ENCODE data around the gene CHCHD3. TPM values are rescaled to one million over a fixed set of nuclear protein-coding genes. Genes with fewer than 3 reads are reported as not detected.

The CHCHD3 gene
- total and polyA plus RNA-seq, 9 of the 15 experiments (the other 6 are each of a cell fraction or from before 2014, with no cell fraction given) = 66.2 to 279 (median 204) TPM

DNA sequence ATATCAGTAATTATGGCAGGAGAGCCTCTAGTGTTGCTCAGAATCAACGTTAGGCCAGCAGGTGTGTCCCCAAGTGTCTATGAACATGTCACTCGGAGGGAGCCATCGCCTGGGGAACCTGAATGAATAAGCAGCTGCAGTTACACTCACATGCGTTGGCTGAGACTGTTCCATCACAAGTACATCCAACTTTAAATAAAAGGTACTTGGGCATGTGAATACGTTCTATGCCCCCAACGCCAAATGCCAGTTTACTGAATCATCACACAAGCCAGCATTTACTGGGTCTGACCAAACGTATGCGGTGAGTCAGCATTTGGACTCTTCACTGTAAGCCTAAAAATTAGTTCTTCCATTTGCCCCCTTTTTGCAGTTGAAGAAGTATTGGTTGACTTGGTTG, 298.1 kb downstream of the CHCHD3 start (continued):
- TF ChIP-seq, protein P1, sequence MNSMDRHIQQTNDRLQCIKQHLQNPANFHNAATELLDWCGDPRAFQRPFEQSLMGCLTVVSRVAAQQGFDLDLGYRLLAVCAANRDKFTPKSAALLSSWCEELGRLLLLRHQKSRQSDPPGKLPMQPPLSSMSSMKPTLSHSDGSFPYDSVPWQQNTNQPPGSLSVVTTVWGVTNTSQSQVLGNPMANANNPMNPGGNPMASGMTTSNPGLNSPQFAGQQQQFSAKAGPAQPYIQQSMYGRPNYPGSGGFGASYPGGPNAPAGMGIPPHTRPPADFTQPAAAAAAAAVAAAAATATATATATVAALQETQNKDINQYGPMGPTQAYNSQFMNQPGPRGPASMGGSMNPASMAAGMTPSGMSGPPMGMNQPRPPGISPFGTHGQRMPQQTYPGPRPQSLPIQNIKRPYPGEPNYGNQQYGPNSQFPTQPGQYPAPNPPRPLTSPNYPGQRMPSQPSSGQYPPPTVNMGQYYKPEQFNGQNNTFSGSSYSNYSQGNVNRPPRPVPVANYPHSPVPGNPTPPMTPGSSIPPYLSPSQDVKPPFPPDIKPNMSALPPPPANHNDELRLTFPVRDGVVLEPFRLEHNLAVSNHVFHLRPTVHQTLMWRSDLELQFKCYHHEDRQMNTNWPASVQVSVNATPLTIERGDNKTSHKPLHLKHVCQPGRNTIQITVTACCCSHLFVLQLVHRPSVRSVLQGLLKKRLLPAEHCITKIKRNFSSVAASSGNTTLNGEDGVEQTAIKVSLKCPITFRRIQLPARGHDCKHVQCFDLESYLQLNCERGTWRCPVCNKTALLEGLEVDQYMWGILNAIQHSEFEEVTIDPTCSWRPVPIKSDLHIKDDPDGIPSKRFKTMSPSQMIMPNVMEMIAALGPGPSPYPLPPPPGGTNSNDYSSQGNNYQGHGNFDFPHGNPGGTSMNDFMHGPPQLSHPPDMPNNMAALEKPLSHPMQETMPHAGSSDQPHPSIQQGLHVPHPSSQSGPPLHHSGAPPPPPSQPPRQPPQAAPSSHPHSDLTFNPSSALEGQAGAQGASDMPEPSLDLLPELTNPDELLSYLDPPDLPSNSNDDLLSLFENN (IDR thresholded peaks at IDR 0.05; ENCODE audit: low read depth in 2 of 2, low read length in 2 of 2) = no peak
- TF ChIP-seq, protein P2, sequence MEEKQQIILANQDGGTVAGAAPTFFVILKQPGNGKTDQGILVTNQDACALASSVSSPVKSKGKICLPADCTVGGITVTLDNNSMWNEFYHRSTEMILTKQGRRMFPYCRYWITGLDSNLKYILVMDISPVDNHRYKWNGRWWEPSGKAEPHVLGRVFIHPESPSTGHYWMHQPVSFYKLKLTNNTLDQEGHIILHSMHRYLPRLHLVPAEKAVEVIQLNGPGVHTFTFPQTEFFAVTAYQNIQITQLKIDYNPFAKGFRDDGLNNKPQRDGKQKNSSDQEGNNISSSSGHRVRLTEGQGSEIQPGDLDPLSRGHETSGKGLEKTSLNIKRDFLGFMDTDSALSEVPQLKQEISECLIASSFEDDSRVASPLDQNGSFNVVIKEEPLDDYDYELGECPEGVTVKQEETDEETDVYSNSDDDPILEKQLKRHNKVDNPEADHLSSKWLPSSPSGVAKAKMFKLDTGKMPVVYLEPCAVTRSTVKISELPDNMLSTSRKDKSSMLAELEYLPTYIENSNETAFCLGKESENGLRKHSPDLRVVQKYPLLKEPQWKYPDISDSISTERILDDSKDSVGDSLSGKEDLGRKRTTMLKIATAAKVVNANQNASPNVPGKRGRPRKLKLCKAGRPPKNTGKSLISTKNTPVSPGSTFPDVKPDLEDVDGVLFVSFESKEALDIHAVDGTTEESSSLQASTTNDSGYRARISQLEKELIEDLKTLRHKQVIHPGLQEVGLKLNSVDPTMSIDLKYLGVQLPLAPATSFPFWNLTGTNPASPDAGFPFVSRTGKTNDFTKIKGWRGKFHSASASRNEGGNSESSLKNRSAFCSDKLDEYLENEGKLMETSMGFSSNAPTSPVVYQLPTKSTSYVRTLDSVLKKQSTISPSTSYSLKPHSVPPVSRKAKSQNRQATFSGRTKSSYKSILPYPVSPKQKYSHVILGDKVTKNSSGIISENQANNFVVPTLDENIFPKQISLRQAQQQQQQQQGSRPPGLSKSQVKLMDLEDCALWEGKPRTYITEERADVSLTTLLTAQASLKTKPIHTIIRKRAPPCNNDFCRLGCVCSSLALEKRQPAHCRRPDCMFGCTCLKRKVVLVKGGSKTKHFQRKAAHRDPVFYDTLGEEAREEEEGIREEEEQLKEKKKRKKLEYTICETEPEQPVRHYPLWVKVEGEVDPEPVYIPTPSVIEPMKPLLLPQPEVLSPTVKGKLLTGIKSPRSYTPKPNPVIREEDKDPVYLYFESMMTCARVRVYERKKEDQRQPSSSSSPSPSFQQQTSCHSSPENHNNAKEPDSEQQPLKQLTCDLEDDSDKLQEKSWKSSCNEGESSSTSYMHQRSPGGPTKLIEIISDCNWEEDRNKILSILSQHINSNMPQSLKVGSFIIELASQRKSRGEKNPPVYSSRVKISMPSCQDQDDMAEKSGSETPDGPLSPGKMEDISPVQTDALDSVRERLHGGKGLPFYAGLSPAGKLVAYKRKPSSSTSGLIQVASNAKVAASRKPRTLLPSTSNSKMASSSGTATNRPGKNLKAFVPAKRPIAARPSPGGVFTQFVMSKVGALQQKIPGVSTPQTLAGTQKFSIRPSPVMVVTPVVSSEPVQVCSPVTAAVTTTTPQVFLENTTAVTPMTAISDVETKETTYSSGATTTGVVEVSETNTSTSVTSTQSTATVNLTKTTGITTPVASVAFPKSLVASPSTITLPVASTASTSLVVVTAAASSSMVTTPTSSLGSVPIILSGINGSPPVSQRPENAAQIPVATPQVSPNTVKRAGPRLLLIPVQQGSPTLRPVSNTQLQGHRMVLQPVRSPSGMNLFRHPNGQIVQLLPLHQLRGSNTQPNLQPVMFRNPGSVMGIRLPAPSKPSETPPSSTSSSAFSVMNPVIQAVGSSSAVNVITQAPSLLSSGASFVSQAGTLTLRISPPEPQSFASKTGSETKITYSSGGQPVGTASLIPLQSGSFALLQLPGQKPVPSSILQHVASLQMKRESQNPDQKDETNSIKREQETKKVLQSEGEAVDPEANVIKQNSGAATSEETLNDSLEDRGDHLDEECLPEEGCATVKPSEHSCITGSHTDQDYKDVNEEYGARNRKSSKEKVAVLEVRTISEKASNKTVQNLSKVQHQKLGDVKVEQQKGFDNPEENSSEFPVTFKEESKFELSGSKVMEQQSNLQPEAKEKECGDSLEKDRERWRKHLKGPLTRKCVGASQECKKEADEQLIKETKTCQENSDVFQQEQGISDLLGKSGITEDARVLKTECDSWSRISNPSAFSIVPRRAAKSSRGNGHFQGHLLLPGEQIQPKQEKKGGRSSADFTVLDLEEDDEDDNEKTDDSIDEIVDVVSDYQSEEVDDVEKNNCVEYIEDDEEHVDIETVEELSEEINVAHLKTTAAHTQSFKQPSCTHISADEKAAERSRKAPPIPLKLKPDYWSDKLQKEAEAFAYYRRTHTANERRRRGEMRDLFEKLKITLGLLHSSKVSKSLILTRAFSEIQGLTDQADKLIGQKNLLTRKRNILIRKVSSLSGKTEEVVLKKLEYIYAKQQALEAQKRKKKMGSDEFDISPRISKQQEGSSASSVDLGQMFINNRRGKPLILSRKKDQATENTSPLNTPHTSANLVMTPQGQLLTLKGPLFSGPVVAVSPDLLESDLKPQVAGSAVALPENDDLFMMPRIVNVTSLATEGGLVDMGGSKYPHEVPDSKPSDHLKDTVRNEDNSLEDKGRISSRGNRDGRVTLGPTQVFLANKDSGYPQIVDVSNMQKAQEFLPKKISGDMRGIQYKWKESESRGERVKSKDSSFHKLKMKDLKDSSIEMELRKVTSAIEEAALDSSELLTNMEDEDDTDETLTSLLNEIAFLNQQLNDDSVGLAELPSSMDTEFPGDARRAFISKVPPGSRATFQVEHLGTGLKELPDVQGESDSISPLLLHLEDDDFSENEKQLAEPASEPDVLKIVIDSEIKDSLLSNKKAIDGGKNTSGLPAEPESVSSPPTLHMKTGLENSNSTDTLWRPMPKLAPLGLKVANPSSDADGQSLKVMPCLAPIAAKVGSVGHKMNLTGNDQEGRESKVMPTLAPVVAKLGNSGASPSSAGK (IDR thresholded peaks at IDR 0.05) = no peak
- TF ChIP-seq ZNF551 (CRISPR knock-in tag; IDR thresholded peaks at IDR 0.05) = no peak
- TF ChIP-seq COPS2 (conservative IDR thresholded peaks at IDR 0.05) = no peak
- no peak for TF ChIP-seq MYNN (IDR thresholded peaks at IDR 0.05)
- no peak for TF ChIP-seq MYNN (CRISPR knock-in tag; IDR thresholded peaks at IDR 0.05)
- TF ChIP-seq, protein P3, sequence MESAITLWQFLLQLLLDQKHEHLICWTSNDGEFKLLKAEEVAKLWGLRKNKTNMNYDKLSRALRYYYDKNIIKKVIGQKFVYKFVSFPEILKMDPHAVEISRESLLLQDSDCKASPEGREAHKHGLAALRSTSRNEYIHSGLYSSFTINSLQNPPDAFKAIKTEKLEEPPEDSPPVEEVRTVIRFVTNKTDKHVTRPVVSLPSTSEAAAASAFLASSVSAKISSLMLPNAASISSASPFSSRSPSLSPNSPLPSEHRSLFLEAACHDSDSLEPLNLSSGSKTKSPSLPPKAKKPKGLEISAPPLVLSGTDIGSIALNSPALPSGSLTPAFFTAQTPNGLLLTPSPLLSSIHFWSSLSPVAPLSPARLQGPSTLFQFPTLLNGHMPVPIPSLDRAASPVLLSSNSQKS (CRISPR knock-in tag; IDR thresholded peaks at IDR 0.05) = no peak
- TF ChIP-seq ZNF785 (CRISPR knock-in tag; IDR thresholded peaks at IDR 0.05) = no peak
- no peak for TF ChIP-seq ZNF212 (CRISPR knock-in tag; IDR thresholded peaks at IDR 0.05)
- TF ChIP-seq CHD2 (IDR thresholded peaks at IDR 0.05; ENCODE audit: low read depth, low read length) = no peak
- no peak for TF ChIP-seq TGIF2 (CRISPR knock-in tag; IDR thresholded peaks at IDR 0.05)
- peak; percentile 30; the same call in 1 of the 2 replicates for TF ChIP-seq NFE2 (IDR thresholded peaks at IDR 0.05; ENCODE audit: low read depth)
- TF ChIP-seq ZNF316 (IDR thresholded peaks at IDR 0.05) = peak; percentile 49

All from K562 (cell line).